WERI-Rb-1 (cell line): ENCODE results near the gene KCNH5.
"Not testable (repeated sequence)": the region's sequence is repeated elsewhere in the genome, so short reads cannot be mapped to it uniquely, and the experiment has no call there.

ENCODE experiments used
- DNase-seq: peaks from one replicate; pipeline ENCODE4 v3.0.0-alpha.2; 2020
- H3K27ac ChIP-seq: fragments of 250-450 bp; sonication (Bioruptor Pico); 2 replicates; pipeline ENCODE4 v1.5.1; 2020; ENCODE audit warnings: mild to moderate bottlenecking, moderate library complexity
- H3K27me3 ChIP-seq: fragments of 250-450 bp; sonication (Bioruptor Pico); 2 replicates; pipeline ENCODE4 v1.5.1; 2021; ENCODE audit warnings: mild to moderate bottlenecking, low read depth, moderate library complexity; ENCODE audit not compliant: insufficient read depth, severe bottlenecking
- H3K36me3 ChIP-seq: fragments of 250-450 bp; sonication (Bioruptor Pico); 2 replicates; pipeline ENCODE4 v1.5.1; 2020; ENCODE audit warnings: mild to moderate bottlenecking, moderate library complexity
- H3K4me3 ChIP-seq: 2 replicates; pipeline ENCODE4 v1.5.1; 2011; ENCODE audit warnings: low read depth, mild to moderate bottlenecking, control low read depth, low read length
- H3K9me3 ChIP-seq: fragments of 250-450 bp; sonication (Bioruptor Pico); 2 replicates; pipeline ENCODE4 v1.5.1; 2021; ENCODE audit warnings: mild to moderate bottlenecking, moderate library complexity; ENCODE audit not compliant: severe bottlenecking
- TF ChIP-seq, protein P1 (sequence below): IDR thresholded peaks from 2 replicates; pipeline ENCODE4 v1.5.1; 2011; ENCODE audit warnings: low read depth, mild to moderate bottlenecking, control low read depth, inconsistent platforms, low read length

Gene KCNH5

GRCh38 chr14:62819931-62820330, 225.3 kb downstream of the KCNH5 start:
- H3K4me3 ChIP-seq, result no peak overlapping the region
- DNase-seq, result no peak
- TF ChIP-seq, protein P1, sequence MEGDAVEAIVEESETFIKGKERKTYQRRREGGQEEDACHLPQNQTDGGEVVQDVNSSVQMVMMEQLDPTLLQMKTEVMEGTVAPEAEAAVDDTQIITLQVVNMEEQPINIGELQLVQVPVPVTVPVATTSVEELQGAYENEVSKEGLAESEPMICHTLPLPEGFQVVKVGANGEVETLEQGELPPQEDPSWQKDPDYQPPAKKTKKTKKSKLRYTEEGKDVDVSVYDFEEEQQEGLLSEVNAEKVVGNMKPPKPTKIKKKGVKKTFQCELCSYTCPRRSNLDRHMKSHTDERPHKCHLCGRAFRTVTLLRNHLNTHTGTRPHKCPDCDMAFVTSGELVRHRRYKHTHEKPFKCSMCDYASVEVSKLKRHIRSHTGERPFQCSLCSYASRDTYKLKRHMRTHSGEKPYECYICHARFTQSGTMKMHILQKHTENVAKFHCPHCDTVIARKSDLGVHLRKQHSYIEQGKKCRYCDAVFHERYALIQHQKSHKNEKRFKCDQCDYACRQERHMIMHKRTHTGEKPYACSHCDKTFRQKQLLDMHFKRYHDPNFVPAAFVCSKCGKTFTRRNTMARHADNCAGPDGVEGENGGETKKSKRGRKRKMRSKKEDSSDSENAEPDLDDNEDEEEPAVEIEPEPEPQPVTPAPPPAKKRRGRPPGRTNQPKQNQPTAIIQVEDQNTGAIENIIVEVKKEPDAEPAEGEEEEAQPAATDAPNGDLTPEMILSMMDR, result no peak
- H3K27me3 ChIP-seq, result no peaks in the 10 kb centered on the region
- no peaks in the 10 kb centered on the region for H3K9me3 ChIP-seq
- no peaks in the 10 kb centered on the region for H3K36me3 ChIP-seq
- H3K27ac ChIP-seq, result no peak overlapping the region

- Histone ChIP-seq H3K9me3 (peaks cover 2% of the 10 kb centered on the region), H3K36me3 (no peaks in the 10 kb centered on the region), H3K4me3 (no peak overlapping the region), H3K27me3 (no peaks in the 10 kb centered on the region), H3K27ac (no peak overlapping the region)
- TF ChIP-seq, protein P1, result no peak
- no peak for DNase-seq
These were observed 237.6 kb downstream of the KCNH5 start for GRCh38 chr14:62807636-62808035.

DNA sequence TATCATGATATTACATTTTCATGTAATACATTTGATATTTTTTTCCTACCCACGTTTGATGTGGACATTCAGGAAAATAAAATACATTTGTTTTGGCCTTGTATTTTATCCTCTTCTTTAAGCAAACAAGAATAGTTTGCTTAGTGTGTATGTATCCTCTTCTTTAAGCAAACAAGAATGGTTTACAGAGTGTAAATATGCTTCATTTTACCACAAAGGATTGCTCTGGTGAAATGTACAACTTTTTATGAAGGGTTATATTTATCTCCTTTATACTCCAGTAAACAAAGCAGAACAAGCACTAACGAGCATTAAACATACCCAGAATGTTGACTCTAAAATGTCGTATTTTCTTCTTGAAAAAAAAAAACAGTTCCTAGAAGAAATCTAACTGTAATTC, 244.7 kb downstream of the KCNH5 start:
- no peaks in the 10 kb centered on the region for H3K36me3 ChIP-seq
- no peaks in the 10 kb centered on the region for H3K9me3 ChIP-seq
- H3K27ac ChIP-seq, result no peak overlapping the region
- TF ChIP-seq, protein P1, result no peak
- H3K4me3 ChIP-seq, result no peak overlapping the region
- no peaks in the 10 kb centered on the region for H3K27me3 ChIP-seq
- no peak for DNase-seq

- TF ChIP-seq, protein P1, result no peak
- DNase-seq, result no peak
These were observed 248.8 kb downstream of the KCNH5 start for GRCh38 chr14:62796431-62796830.

GRCh38 chr14:62792578-62792977, 252.7 kb downstream of the KCNH5 start:
- H3K27me3 ChIP-seq, result no peaks in the 10 kb centered on the region
- TF ChIP-seq, protein P1, result no peak
- no peak overlapping the region for H3K4me3 ChIP-seq
- H3K36me3 ChIP-seq, result no peaks in the 10 kb centered on the region
- H3K27ac ChIP-seq, result no peak overlapping the region
- H3K9me3 ChIP-seq, result no peaks in the 10 kb centered on the region
- DNase-seq, result no peak

More at GRCh38 chr14:62796431-62796830, 248.8 kb downstream of the KCNH5 start:
- Histone ChIP-seq H3K4me3 (no peak overlapping the region), H3K27ac (no peak overlapping the region), H3K36me3 (no peaks in the 10 kb centered on the region), H3K27me3 (no peaks in the 10 kb centered on the region), H3K9me3 (no peaks in the 10 kb centered on the region)

- H3K27ac ChIP-seq, H3K4me3 ChIP-seq: not testable (repeated sequence)
These were observed 263.9 kb downstream of the KCNH5 start for GRCh38 chr14:62781328-62781727.

More at GRCh38 chr14:62781328-62781727, 263.9 kb downstream of the KCNH5 start:
- H3K27me3 ChIP-seq, DNase-seq, H3K36me3 ChIP-seq, H3K9me3 ChIP-seq: not testable (repeated sequence)
